Activated CD8-positive, alpha-beta memory T cell treated with anti-CD3 and anti-CD28 coated beads, Interleukin-2, amount 10 ng/mL, durations not matched to agents 7 days and 5 days (primary cell): Measurements from ENCODE around the gene C1orf50. TPM values are rescaled to one million over a fixed set of nuclear protein-coding genes. Genes with fewer than 3 reads are reported as not detected.

ENCODE experiments used
- ATAC-seq: fragments of 150-1000 bp; cut with Tn5 transposase; one replicate; pipeline ENCODE4 v1.10.0; 2021; ENCODE audit warnings: moderate library complexity
- CTCF ChIA-PET: fragments of 350-600 bp; sonication (Branson Sonifier 250); formaldehyde crosslinking; loops from one replicate; lab custom pipeline; 2021; ENCODE audit warnings: antibody characterized with exemption; lab: Charles Lee
- DNase-seq: peaks from one replicate; pipeline ENCODE4 v3.0.0-alpha.2; 2020
- H3K27ac Mint-ChIP-seq: one replicate; pipeline ENCODE4 v1.8.0; 2021; ENCODE audit warnings: mild to moderate bottlenecking, mixed read lengths
- H3K27me3 Mint-ChIP-seq: one replicate; pipeline ENCODE4 v1.8.0; 2021; ENCODE audit warnings: mixed read lengths
- H3K36me3 Mint-ChIP-seq: one replicate; pipeline ENCODE4 v1.8.0; 2021; ENCODE audit warnings: mild to moderate bottlenecking, mixed read lengths
- H3K4me1 Mint-ChIP-seq: one replicate; pipeline ENCODE4 v1.8.0; 2021; ENCODE audit warnings: mixed read lengths
- H3K4me3 Mint-ChIP-seq: one replicate; pipeline ENCODE4 v1.8.0; 2021; ENCODE audit warnings: mild to moderate bottlenecking, moderate library complexity, mixed read lengths
- H3K9me3 Mint-ChIP-seq: one replicate; pipeline ENCODE4 v1.8.0; 2022; ENCODE audit warnings: low read depth, mixed read lengths
- total RNA-seq, 2 experiments: library from RNA; stranded (reverse); gene quantifications; one replicate each; pipeline ENCODE4 v1.2.3, GENCODE V29; 2021

The C1orf50 gene
- total RNA-seq, 2 experiments from 2014 or later = 4.6 to 10.3 TPM

DNA sequence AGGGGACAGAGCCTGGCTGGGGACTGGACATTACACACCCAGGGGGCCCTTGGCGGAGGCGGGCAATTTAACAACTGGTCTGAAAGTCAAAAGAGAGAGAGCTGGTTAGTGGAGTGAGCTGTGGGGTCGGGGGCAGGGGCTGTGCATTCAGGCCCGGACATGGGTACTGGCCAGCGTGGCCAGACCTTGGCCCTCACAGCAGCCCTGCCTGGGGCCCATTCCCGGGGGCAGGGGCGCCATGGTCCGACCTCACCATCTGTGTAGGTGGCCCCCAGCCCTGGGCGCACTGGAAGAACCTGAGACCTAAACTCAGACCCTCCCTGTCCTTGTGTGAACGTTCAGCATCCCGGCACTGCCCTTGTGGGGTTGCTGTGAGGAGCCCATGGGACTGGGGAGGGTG lies 32.0 kb upstream of the C1orf50 start:
- H3K4me3 Mint-ChIP-seq = no peak overlapping the region
- DNase-seq (no peak), ATAC-seq (no peak)
- H3K9me3 Mint-ChIP-seq = no peaks in the 10 kb centered on the region
- no peaks in the 10 kb centered on the region for H3K36me3 Mint-ChIP-seq
- H3K27me3 Mint-ChIP-seq = no peaks in the 10 kb centered on the region
- CTCF ChIA-PET = no interaction called here
- no peak overlapping the region for H3K27ac Mint-ChIP-seq
- peaks cover 8% of the 10 kb centered on the region for H3K4me1 Mint-ChIP-seq

DNA sequence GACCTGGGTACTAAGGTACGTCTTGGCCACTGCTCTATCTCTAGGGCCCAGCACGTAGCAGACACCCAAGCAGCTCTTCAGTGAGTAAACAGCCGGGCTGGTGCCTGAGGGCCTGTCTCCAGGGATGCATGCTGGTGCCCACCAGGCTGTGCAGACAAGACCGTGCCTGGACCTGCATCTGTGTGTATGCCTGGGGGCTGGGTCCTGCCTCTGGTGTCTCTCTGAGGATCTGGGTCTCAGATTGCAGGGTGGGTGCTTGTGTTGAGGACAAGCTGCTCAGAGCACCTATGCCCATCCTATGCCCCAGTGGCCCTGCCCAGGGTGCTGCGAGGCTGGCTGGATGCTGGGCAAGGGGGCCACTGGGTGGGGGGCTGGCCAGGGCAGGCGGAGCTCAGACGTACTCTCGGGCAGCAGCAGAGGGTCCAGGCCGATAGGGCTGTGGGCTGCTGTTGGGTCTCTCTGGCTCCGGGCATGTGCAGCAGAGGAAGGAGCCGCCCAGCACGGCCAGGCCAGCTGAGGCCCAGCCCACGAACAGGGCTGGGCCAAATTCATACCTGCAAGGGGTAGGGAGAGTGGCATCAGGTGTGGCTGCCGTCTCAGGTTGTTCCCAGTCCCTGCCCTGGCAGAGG lies 31.5 kb upstream of the C1orf50 start:
- Mint-ChIP-seq H3K4me3 (no peak overlapping the region), H3K36me3 (no peaks in the 10 kb centered on the region), H3K9me3 (no peaks in the 10 kb centered on the region), H3K27me3 (no peaks in the 10 kb centered on the region), H3K27ac (no peak overlapping the region), H3K4me1 (peaks cover 8% of the 10 kb centered on the region)
- CTCF ChIA-PET = interaction anchor here (0.8 kb wide), 1 partner anchor 391 kb away, joined by 3 read pairs; no protein-coding TSS in a partner anchor
- DNase-seq (no peak), ATAC-seq (no peak)

DNA sequence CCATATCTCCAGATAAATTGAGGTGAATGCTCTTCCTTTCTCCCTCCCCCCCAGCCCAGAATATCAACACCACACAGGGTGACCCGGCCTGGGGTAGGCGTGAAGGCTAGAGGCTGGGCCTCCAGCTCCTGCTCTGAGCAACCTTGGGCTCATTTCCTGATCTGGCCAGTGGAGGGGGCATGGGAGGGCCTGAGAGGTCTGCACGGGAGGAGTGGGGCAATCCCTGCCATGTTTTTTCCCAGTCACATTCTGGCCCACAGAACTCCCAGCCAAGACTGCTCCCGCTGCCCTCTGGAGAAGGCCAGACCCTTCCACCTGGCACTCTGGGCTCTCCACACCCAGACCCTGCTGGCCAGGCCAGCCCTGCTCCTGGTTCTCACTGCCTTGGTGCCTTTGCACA lies 30.9 kb upstream of the C1orf50 start:
- Mint-ChIP-seq H3K9me3 (no peaks in the 10 kb centered on the region), H3K4me1 (peaks cover 8% of the 10 kb centered on the region), H3K4me3 (no peak overlapping the region), H3K36me3 (no peaks in the 10 kb centered on the region), H3K27ac (no peak overlapping the region), H3K27me3 (no peaks in the 10 kb centered on the region)
- peak; percentile 41 for ATAC-seq
- CTCF ChIA-PET = interaction anchor here (0.8 kb wide), 1 partner anchor 392 kb away, joined by 3 read pairs; no protein-coding TSS in a partner anchor
- no peak for DNase-seq

- ATAC-seq (no peak), DNase-seq (no peak)
- Mint-ChIP-seq H3K27me3 (no peaks in the 10 kb centered on the region), H3K4me1 (peaks cover 8% of the 10 kb centered on the region), H3K9me3 (no peaks in the 10 kb centered on the region), H3K36me3 (no peaks in the 10 kb centered on the region), H3K4me3 (no peak overlapping the region), H3K27ac (no peak overlapping the region)
- CTCF ChIA-PET = interaction anchor here (0.8 kb wide), 1 partner anchor 393 kb away, joined by 3 read pairs; no protein-coding TSS in a partner anchor
Observed at GRCh38 chr1:42736571-42737200, 30.4 kb upstream of the C1orf50 start.

DNA sequence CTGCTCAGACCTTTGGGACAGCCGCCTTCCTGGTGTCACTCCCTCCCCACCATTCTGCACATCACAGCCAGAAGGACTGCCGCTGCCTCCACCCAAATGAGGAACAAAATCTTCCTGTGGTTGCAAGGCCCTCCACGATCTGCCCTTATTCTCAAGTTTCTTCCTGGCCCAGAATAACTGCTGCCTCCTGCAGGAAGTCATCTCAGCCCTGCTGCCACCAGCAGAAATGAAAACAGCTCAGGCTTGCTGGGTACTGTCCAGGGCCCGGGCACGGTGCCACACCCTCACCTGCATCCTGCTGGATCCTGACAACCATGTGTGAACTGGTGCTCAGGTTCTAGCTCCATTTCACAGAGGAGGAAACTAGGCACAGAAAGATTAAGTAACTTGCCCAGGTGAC lies 29.8 kb upstream of the C1orf50 start:
- ATAC-seq = peak; percentile 35
- Mint-ChIP-seq H3K4me1 (peaks cover 8% of the 10 kb centered on the region), H3K27me3 (no peaks in the 10 kb centered on the region), H3K27ac (no peak overlapping the region), H3K9me3 (no peaks in the 10 kb centered on the region), H3K4me3 (no peak overlapping the region), H3K36me3 (no peaks in the 10 kb centered on the region)
- DNase-seq = no peak
- CTCF ChIA-PET = interaction anchor here (0.7 kb wide), 1 partner anchor 53 kb away, joined by 4 read pairs; no protein-coding TSS in a partner anchor

GRCh38 chr1:42737986-42738677 lies 28.9 kb upstream of the C1orf50 start:
- H3K4me1 Mint-ChIP-seq = peaks cover 8% of the 10 kb centered on the region
- no peak overlapping the region for H3K27ac Mint-ChIP-seq
- no peaks in the 10 kb centered on the region for H3K9me3 Mint-ChIP-seq
- no peak overlapping the region for H3K4me3 Mint-ChIP-seq
- DNase-seq (no peak), ATAC-seq (no peak)
- no peaks in the 10 kb centered on the region for H3K36me3 Mint-ChIP-seq
- H3K27me3 Mint-ChIP-seq = no peaks in the 10 kb centered on the region
- CTCF ChIA-PET = no interaction called here

- Mint-ChIP-seq H3K9me3 (no peaks in the 10 kb centered on the region), H3K36me3 (no peaks in the 10 kb centered on the region)
- CTCF ChIA-PET = no interaction called here
Observed at GRCh38 chr1:42738678-42739226, 28.3 kb upstream of the C1orf50 start.

GRCh38 chr1:42739753-42740700 lies 27.0 kb upstream of the C1orf50 start, which contains the start of gene CLDN19:
CLDN19 (minus strand) TSS chr1:42740236; CDS start chr1:42740063, 173 bp downstream.
- H3K9me3 Mint-ChIP-seq = no peaks in the 10 kb centered on the region
- no peak within 1 kb of the TSS for H3K4me3 Mint-ChIP-seq
- no peak for ATAC-seq
- H3K36me3 Mint-ChIP-seq = no peaks in the 10 kb centered on the region
- H3K4me1 Mint-ChIP-seq = peaks cover 8% of the 10 kb centered on the region
- CTCF ChIA-PET = no interaction called here
- H3K27ac Mint-ChIP-seq = no peak within 1 kb of the TSS
- H3K27me3 Mint-ChIP-seq = no peaks in the 10 kb centered on the region
- DNase-seq = no peak

More at GRCh38 chr1:42738678-42739226, 28.3 kb upstream of the C1orf50 start:
- Mint-ChIP-seq H3K4me3 (no peak overlapping the region), H3K27ac (no peak overlapping the region), H3K4me1 (peaks cover 8% of the 10 kb centered on the region), H3K27me3 (no peaks in the 10 kb centered on the region)
- DNase-seq (no peak), ATAC-seq (no peak)

DNA sequence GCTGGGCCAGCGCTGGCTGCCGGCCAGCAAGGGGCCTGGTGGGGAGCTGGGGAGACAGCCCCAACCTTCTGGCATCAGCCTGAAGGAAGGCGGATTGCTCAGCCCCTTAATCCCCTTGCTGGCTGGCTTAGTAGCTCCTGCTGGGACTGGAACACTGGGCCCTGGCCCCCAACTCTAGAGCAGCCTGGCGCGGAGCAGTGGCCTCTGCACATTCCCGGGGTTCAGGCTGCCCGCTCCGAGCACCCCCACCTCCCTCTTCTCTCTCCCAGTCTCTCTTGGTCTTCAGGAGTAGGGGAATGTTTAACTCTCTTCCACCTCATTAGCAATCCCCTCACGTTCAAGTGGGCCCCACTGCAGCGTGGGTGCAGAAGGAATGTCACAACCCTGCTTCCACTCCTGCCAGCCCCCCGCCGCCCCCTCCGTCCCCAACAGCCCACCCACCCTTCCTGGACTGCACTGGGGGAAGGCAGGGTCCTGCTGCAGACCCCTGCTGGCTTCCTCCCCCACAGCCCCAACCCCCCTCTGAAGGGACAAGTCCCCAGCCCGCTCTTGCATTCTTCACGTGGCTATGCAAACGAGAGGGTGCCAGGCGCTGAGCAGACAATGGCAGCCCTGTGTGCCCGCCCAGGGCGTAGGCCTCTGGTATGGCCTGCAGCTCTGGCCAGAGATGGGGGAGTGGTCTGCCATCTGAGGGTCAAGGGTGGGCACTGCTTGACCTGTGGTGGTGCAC lies 26.0 kb upstream of the C1orf50 start:
- H3K4me1 Mint-ChIP-seq = peaks cover 8% of the 10 kb centered on the region
- ATAC-seq (no peak), DNase-seq (no peak)
- CTCF ChIA-PET = interaction anchor here (1.5 kb wide), 1 partner anchor 332 kb away, joined by 4 read pairs; no protein-coding TSS in a partner anchor
- no peak overlapping the region for H3K27ac Mint-ChIP-seq
- H3K4me3 Mint-ChIP-seq = no peak overlapping the region
- H3K36me3 Mint-ChIP-seq = peaks cover 3% of the 10 kb centered on the region
- H3K27me3 Mint-ChIP-seq = no peaks in the 10 kb centered on the region
- no peaks in the 10 kb centered on the region for H3K9me3 Mint-ChIP-seq

- Mint-ChIP-seq H3K27ac (no peak overlapping the region), H3K9me3 (no peaks in the 10 kb centered on the region), H3K36me3 (peaks cover 3% of the 10 kb centered on the region), H3K4me1 (peaks cover 7% of the 10 kb centered on the region), H3K4me3 (no peak overlapping the region), H3K27me3 (no peaks in the 10 kb centered on the region)
- CTCF ChIA-PET = interaction anchor here (1.5 kb wide), 1 partner anchor 332 kb away, joined by 4 read pairs; no protein-coding TSS in a partner anchor
- ATAC-seq = no peak
- no peak for DNase-seq
Observed at GRCh38 chr1:42741706-42742105, 25.3 kb upstream of the C1orf50 start.

DNA sequence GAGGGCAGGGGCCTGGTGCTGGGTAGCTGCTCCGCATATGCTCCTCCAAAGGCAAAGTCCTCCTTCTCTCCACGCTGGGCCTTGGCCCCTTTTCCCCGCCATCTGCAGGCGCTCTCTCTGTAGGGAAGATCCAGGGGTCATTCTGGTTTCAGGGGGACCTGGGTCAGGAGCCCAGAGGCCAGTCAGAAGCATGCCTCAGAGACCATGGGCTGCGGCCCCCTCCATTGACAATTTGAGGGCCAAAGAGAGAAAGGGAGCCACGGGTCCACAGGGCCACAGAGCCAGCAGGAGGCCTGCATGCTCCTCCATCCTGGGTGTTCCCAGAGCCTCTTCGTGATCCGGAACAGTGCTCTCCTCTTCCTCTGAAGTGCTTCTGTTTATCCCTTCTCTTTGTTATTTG lies 24.9 kb upstream of the C1orf50 start:
- H3K4me3 Mint-ChIP-seq = no peak overlapping the region
- peaks cover 3% of the 10 kb centered on the region for H3K36me3 Mint-ChIP-seq
- H3K27me3 Mint-ChIP-seq = no peaks in the 10 kb centered on the region
- H3K9me3 Mint-ChIP-seq = no peaks in the 10 kb centered on the region
- ATAC-seq (no peak), DNase-seq (no peak)
- CTCF ChIA-PET = interaction anchor here (1.5 kb wide), 1 partner anchor 331 kb away, joined by 4 read pairs; no protein-coding TSS in a partner anchor
- H3K27ac Mint-ChIP-seq = no peak overlapping the region
- peaks cover 3% of the 10 kb centered on the region for H3K4me1 Mint-ChIP-seq
